HG03064 (cell line): Measurements from ENCODE around the gene UPK3BL2.
"Not testable (repeated sequence)": the region's sequence is repeated elsewhere in the genome, so short reads cannot be mapped to it uniquely, and the experiment has no call there.

Source experiments
- ATAC-seq: cut with Tn5 transposase; IDR thresholded peaks from one replicate; pipeline ENCODE4 v1.9.1; 2021; ENCODE audit warnings: low read depth; ENCODE audit not compliant: unreplicated experiment

The UPK3BL2 gene

DNA sequence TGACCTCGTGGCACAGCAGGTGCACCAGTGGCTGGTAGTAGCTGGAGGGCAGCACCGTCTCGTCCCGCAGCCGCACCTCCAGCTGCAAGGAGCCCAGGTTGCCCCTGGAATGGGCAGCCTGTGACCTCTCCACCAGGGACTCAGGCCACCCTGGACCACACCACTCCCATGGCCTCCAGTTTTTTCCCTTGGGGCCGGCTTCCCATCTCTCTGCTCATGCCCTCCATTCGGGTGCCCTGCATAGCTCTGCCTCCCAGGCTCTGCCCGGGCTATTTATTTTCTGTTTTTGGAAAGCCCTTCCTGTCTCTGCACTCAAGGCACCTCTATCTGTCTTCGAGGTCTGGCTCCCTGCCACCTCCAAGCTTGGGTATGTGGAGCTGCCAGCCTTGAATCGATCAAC lies 46.6 kb downstream of the UPK3BL2 start:
- ATAC-seq: not testable (repeated sequence)

DNA sequence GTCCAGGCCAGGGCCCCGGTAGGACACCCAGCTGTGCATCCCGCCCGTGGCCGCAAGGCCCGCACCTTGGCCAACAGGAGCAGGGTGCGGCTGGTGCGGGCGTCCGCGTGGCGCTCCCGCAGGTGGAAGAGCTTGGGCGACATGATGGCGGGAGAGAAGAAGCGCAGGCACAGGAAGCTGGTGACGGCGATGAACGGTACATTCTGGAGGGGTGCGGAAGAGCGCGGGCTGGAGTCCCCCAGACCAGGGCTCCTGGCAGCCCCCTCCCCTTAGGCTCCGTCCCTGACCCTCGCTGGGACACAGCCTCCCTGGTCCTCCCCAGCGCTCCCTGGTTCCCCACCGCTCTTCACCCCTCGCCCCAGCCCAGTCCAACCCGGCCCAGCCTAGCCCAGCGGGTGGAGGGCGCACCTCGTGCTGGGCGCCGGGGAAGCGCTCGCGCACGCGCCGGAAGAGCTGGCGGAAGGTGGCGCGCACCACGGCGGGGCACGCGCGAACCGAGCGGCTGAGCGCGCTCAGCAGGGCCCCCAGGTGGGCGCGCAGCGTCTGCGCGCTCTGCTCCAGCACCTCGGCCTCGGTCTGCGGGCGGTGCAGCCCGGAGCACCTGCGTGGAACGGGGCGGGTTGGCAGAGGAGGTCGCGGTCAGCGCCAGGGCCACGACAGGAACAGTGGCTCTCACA lies 48.9 kb downstream of the UPK3BL2 start:
- peak; percentile 64 for ATAC-seq

DNA sequence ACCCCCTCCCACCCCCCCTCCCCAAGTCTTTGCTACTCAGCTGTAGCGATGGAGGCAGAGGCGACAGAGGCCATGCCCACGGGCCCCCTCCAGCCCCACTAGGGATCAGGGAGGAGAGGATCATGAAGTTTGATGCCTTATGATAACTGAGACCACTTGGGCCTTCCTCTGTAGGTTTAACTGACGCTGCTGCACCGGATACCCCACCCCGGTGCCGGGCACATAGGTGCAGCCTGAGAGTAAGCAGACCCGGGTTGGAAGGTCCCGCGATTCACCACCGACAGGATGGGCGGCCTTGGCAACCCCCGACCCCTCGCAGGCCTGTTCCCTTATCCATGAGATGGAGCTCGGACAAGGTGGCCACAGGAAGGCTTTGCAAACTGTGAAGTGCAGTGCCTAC lies 49.5 kb downstream of the UPK3BL2 start:
- peak; percentile 4 for ATAC-seq

- peak; percentile 31 for ATAC-seq
Observed at GRCh38 chr7:102493220-102493935, 50.1 kb downstream of the UPK3BL2 start.

DNA sequence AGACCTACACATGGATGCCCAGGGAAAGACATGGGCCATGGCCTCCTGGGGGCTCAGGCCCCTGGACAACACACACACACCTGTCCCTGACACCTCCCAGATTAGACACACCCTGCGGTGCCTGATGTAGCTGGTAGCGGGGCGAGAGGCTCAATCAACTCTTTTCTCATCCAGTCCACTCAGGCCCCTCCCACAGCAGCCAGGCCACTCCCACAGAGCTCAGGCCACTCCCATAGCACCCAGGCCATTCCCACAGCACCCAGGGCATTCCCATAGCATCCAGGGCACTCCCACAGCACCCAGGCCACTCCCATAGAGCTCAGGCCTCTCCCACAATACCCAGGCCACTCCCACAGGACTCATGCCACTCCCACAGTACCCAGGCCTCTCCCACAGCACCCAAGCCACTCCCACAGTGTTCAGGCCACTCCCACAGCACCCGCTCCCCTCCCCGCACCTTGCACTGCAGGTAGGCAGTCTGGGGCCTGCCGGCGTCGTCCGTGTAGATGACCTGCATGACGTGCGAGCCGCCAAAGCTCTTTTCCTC lies 52.9 kb downstream of the UPK3BL2 start:
- ATAC-seq: not testable (repeated sequence)
